Prostate gland (tissue), 2 donors: ENCODE data around the gene DMWD. TPM values are rescaled to one million over a fixed set of nuclear protein-coding genes. Genes with fewer than 3 reads are reported as not detected.
A peak's percentile ranks its signal among the peaks of the same experiment; 100 is the strongest.

Experiments used
- DNase-seq: peaks from one replicate; pipeline ENCODE4 v3.0.0-alpha.2; 2019; ENCODE audit warnings: low spot score
- H3K27ac ChIP-seq, 2 donors: fragments of 200-600 bp; sonication (generic); 2 replicates each; pipeline ENCODE4 v1.5.1; 2017 to 2019
- H3K27me3 ChIP-seq: fragments of 200-600 bp; sonication (generic); replicated peaks from 2 replicates; pipeline ENCODE4 v1.5.1; 2019; ENCODE audit not compliant: insufficient read depth
- H3K36me3 ChIP-seq, 2 donors: fragments of 200-600 bp; sonication (generic); 1 replicate in 1 of 2; 2 replicates in 1 of 2; pipeline versions ENCODE4 v1.5.1 to v1.8.1; 2017 to 2019
- H3K4me1 ChIP-seq: fragments of 200-600 bp; sonication (generic); replicated peaks from 2 replicates; pipeline ENCODE4 v1.5.1; 2019
- H3K4me3 ChIP-seq, 2 donors: fragments of 200-600 bp; sonication (generic); 2 replicates each; pipeline ENCODE4 v1.5.1; 2017 to 2019
- H3K9me3 ChIP-seq: fragments of 200-600 bp; sonication (generic); 2 replicates; pipeline ENCODE4 v1.5.1; 2017
- POLR2A ChIP-seq: fragments of 450-650 bp; IDR thresholded peaks from one replicate; pipeline ENCODE4 v1.6.1; 2016; ENCODE audit warnings: antibody characterized with exemption, mild to moderate bottlenecking
- POLR2AphosphoS5 ChIP-seq: sonication (generic); formaldehyde crosslinking; IDR thresholded peaks from one replicate; pipeline ENCODE4 v1.6.1; 2017; ENCODE audit warnings: antibody characterized with exemption
- WGBS: methylation state at CpG from one replicate; pipeline ENCODE4 v1.1.5; 2018; 5-methylcytosine and 5-hydroxymethylcytosine counted together
- intact Hi-C: fragments of 100-400 bp; cut with DNase I; formaldehyde crosslinking; loops from one replicate; pipeline ENCODE4 v1.14.2; 2022
- total RNA-seq, 2 donors: library from RNA; depleted of rRNA; stranded (reverse); fragments of >200 nt; gene quantifications; one replicate each; pipeline ENCODE4 v1.1.0, GENCODE V29; 2016
- TF ChIP-seq, protein P1 (sequence below), 4 experiments: fragments of 200-600 bp in 2 of 4; fragments of 450-650 bp in 2 of 4; sonication (generic) in 2 of 4; IDR thresholded peaks; 1 replicate in 3 of 4; 2 replicates in 1 of 4; pipeline ENCODE4 v1.5.1; 2016 to 2019; ENCODE audit warnings: antibody characterized with exemption in 4 of 4, mild to moderate bottlenecking in 2 of 4, moderate library complexity in 2 of 4

Gene DMWD
- total RNA-seq, 2 donors from 2014 or later = 35.5 to 96.7 TPM

DNA sequence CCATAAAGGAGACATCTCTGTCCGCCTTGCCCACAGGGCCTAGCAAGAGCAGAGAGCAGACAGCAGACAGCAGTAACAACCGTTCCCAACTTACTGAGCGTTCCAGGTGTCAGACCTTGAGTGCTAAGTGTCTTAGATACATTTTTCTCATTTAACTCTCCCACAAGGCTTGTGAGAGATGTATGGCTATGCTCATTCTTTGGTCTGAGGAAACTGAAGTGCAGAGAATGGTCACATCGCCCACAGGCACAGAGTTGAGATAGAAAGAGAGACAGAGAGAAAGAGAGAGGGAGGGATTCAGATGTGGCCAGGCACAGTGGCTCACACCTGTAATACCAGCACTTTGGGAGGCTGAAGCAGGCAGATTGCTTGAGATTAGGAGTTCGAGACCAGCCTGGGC is 45.1 kb downstream of the DMWD start:
- no peak for DNase-seq
- H3K36me3 ChIP-seq = no peaks in the 10 kb centered on the region
- no peak overlapping the region for H3K4me3 ChIP-seq
- H3K4me1 ChIP-seq = no peaks in the 10 kb centered on the region
- 68% methylated on average over 5 of the region's 5 CpGs for WGBS
- no peaks in the 10 kb centered on the region for H3K9me3 ChIP-seq
- no peaks in the 10 kb centered on the region for H3K27me3 ChIP-seq
- intact Hi-C loops = no loop called here
- H3K27ac ChIP-seq = no peak overlapping the region
- TF ChIP-seq POLR2AphosphoS5 (no peak), POLR2A (no peak)
- TF ChIP-seq, protein P1, sequence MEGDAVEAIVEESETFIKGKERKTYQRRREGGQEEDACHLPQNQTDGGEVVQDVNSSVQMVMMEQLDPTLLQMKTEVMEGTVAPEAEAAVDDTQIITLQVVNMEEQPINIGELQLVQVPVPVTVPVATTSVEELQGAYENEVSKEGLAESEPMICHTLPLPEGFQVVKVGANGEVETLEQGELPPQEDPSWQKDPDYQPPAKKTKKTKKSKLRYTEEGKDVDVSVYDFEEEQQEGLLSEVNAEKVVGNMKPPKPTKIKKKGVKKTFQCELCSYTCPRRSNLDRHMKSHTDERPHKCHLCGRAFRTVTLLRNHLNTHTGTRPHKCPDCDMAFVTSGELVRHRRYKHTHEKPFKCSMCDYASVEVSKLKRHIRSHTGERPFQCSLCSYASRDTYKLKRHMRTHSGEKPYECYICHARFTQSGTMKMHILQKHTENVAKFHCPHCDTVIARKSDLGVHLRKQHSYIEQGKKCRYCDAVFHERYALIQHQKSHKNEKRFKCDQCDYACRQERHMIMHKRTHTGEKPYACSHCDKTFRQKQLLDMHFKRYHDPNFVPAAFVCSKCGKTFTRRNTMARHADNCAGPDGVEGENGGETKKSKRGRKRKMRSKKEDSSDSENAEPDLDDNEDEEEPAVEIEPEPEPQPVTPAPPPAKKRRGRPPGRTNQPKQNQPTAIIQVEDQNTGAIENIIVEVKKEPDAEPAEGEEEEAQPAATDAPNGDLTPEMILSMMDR (IDR thresholded peaks at IDR 0.05) = no peak

GRCh38 chr19:45746866-45747265 is 45.8 kb downstream of the DMWD start:
- Histone ChIP-seq H3K9me3 (no peaks in the 10 kb centered on the region), H3K4me1 (no peaks in the 10 kb centered on the region), H3K27me3 (no peaks in the 10 kb centered on the region), H3K4me3 (no peak overlapping the region), H3K27ac (no peak overlapping the region), H3K36me3 (no peaks in the 10 kb centered on the region)
- no peak for DNase-seq
- intact Hi-C loops = no loop called here
- WGBS = 75% methylated on average over 5 of the region's 5 CpGs
- TF ChIP-seq POLR2AphosphoS5 (no peak), POLR2A (no peak)
- TF ChIP-seq, protein P1 (IDR thresholded peaks at IDR 0.05) = no peak

DNA sequence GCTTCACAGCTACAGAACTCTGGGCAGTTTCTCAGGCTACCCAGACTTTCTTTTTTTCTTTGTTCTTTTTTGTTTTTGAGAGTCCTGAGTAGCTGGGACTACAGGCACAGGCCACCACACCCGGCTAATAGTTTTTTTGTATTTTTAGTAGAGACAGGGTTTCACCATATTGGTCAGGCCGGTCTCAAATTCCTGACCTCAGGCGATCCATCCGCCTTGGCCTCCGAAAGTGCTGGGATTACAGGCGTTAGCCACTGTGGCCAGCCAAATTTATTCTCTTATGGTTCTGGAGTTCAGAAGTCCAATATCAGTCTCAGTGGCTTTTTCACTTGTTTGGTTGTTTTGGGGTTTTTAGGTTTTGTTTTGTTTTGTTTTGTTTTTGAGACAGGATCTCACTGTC is 47.0 kb downstream of the DMWD start:
- H3K4me3 ChIP-seq = no peak overlapping the region
- no peaks in the 10 kb centered on the region for H3K4me1 ChIP-seq
- no peak for DNase-seq
- TF ChIP-seq POLR2AphosphoS5 (no peak), POLR2A (no peak)
- TF ChIP-seq, protein P1 (IDR thresholded peaks at IDR 0.05) = no peak
- intact Hi-C loops = no loop called here
- H3K27me3 ChIP-seq = no peaks in the 10 kb centered on the region
- H3K9me3 ChIP-seq = no peaks in the 10 kb centered on the region
- H3K27ac ChIP-seq = no peak overlapping the region
- WGBS = 92% methylated on average over 6 of the region's 6 CpGs
- no peaks in the 10 kb centered on the region for H3K36me3 ChIP-seq

GRCh38 chr19:45742969-45743368 is 49.7 kb downstream of the DMWD start:
- TF ChIP-seq POLR2AphosphoS5 = peak; percentile 97
- TF ChIP-seq, protein P1 (IDR thresholded peaks at IDR 0.05) = no peak
- WGBS = 22% methylated on average over 4 of the region's 4 CpGs
- H3K27me3 ChIP-seq = no peaks in the 10 kb centered on the region
- peak; percentile 87 for DNase-seq
- no peaks in the 10 kb centered on the region for H3K4me1 ChIP-seq
- intact Hi-C loops = no loop called here
- H3K4me3 ChIP-seq = no peak overlapping the region
- no peaks in the 10 kb centered on the region for H3K36me3 ChIP-seq
- no peaks in the 10 kb centered on the region for H3K9me3 ChIP-seq
- peak overlapping the region; percentile 35 to 73 for H3K27ac ChIP-seq

- 88% methylated on average over 10 of the region's 10 CpGs for WGBS
- intact Hi-C loops = no loop called here
- no peak for DNase-seq
- H3K27ac ChIP-seq = no peak overlapping the region
- no peaks in the 10 kb centered on the region for H3K4me1 ChIP-seq
- H3K27me3 ChIP-seq = no peaks in the 10 kb centered on the region
- no peaks in the 10 kb centered on the region for H3K9me3 ChIP-seq
- H3K36me3 ChIP-seq = no peaks in the 10 kb centered on the region
- TF ChIP-seq POLR2A (no peak), POLR2AphosphoS5 (no peak)
- TF ChIP-seq, protein P1 (IDR thresholded peaks at IDR 0.05) = no peak
- no peak overlapping the region for H3K4me3 ChIP-seq
Observed at GRCh38 chr19:45739498-45740439, 52.9 kb downstream of the DMWD start.
